Neuronal stem cell (in vitro differentiated cells): ENCODE results near the gene TYR.
"Not testable (repeated sequence)": the region's sequence is repeated elsewhere in the genome, so short reads cannot be mapped to it uniquely, and the experiment has no call there.

Source experiments
- DNase-seq: peaks from one replicate; pipeline ENCODE4 v3.0.0-alpha.2; 2013; ENCODE audit warnings: low spot score
- H2AFZ ChIP-seq: one replicate; pipeline ENCODE4 v1.6.1; 2013; ENCODE audit warnings: mild to moderate bottlenecking, low read length, inconsistent platforms
- H2AK5ac ChIP-seq: 2 replicates; pipeline ENCODE4 v1.6.1; 2013; ENCODE audit warnings: low read depth, mild to moderate bottlenecking, inconsistent platforms, low read length, moderate library complexity, mixed read lengths
- H2BK120ac ChIP-seq: 2 replicates; pipeline ENCODE4 v1.6.1; 2013; ENCODE audit warnings: low read depth, mild to moderate bottlenecking, inconsistent platforms, low read length, moderate library complexity, mixed read lengths
- H2BK12ac ChIP-seq: one replicate; pipeline ENCODE4 v1.6.1; 2013; ENCODE audit warnings: low read length, inconsistent platforms
- H2BK15ac ChIP-seq: 2 replicates; pipeline ENCODE4 v1.6.1; 2013; ENCODE audit warnings: mild to moderate bottlenecking, low read length, inconsistent platforms, mixed read lengths
- H2BK5ac ChIP-seq: one replicate; pipeline ENCODE4 v1.6.1; 2013; ENCODE audit warnings: inconsistent platforms, mild to moderate bottlenecking, low read length, moderate library complexity
- H3K14ac ChIP-seq: one replicate; pipeline ENCODE4 v1.6.1; 2013; ENCODE audit warnings: low read length, inconsistent platforms
- H3K18ac ChIP-seq: 2 replicates; pipeline ENCODE4 v1.6.1; 2013; ENCODE audit warnings: low read length, inconsistent platforms
- H3K23ac ChIP-seq: 2 replicates; pipeline ENCODE4 v1.6.1; 2013; ENCODE audit warnings: low read depth, mild to moderate bottlenecking, mixed read lengths, low read length, inconsistent platforms; ENCODE audit not compliant: poor library complexity
- H3K27ac ChIP-seq: replicated peaks from 3 replicates; pipeline ENCODE4 v1.5.1; 2013; ENCODE audit warnings: low read length, inconsistent platforms
- H3K27me3 ChIP-seq, 3 experiments: 2 replicates each; pipeline ENCODE4 v1.6.1; 2013; ENCODE audit warnings: low read length in 3 of 3, mild to moderate bottlenecking in 2 of 3, inconsistent platforms in 1 of 3, low read depth in 1 of 3, mixed read lengths in 1 of 3, moderate library complexity in 1 of 3; ENCODE audit not compliant: control insufficient read depth in 3 of 3, insufficient read depth in 3 of 3
- H3K36me3 ChIP-seq, 2 donors: replicated peaks in 1 of 2; 2 replicates each; pipeline ENCODE4 v1.6.1; 2013; ENCODE audit warnings: low read length in 2 of 2; ENCODE audit not compliant: control insufficient read depth in 2 of 2, insufficient read depth in 2 of 2
- H3K4ac ChIP-seq: 2 replicates; pipeline ENCODE4 v1.6.1; 2013; ENCODE audit warnings: inconsistent platforms, mild to moderate bottlenecking, low read length, moderate library complexity
- H3K4me1 ChIP-seq, 2 donors: 1 replicate in 1 of 2; 2 replicates in 1 of 2; pipeline ENCODE4 v1.6.1; 2013; ENCODE audit warnings: low read length in 2 of 2, low read depth in 1 of 2; ENCODE audit not compliant: control insufficient read depth in 2 of 2, insufficient read depth in 1 of 2
- H3K4me2 ChIP-seq: one replicate; pipeline ENCODE4 v1.6.1; 2013; ENCODE audit warnings: mild to moderate bottlenecking, low read length, inconsistent platforms; ENCODE audit not compliant: insufficient read depth, poor library complexity, severe bottlenecking
- H3K4me3 ChIP-seq, 2 donors: 2 replicates each; pipeline ENCODE4 v1.5.1; 2013; ENCODE audit warnings: low read length in 2 of 2, mild to moderate bottlenecking in 2 of 2, inconsistent platforms in 1 of 2, moderate library complexity in 1 of 2
- H3K79me1 ChIP-seq: one replicate; pipeline ENCODE4 v1.6.1; 2013; ENCODE audit warnings: low read depth, mild to moderate bottlenecking, inconsistent platforms, low read length, moderate library complexity
- H3K9ac ChIP-seq: one replicate; pipeline ENCODE4 v1.6.1; 2013; ENCODE audit warnings: mild to moderate bottlenecking, low read depth, low read length, inconsistent platforms; ENCODE audit not compliant: poor library complexity
- H3K9me3 ChIP-seq, 2 donors: replicated peaks in 1 of 2; 2 replicates each; pipeline versions ENCODE3 to v1.6.1; 2013; ENCODE audit warnings: low read length in 2 of 2, mild to moderate bottlenecking in 2 of 2, inconsistent platforms in 1 of 2, low read depth in 1 of 2, mixed read lengths in 1 of 2, moderate library complexity in 1 of 2; ENCODE audit not compliant: control insufficient read depth in 2 of 2, insufficient read depth in 1 of 2
- H4K8ac ChIP-seq: one replicate; pipeline ENCODE4 v1.6.1; 2013; ENCODE audit warnings: low read depth, mild to moderate bottlenecking, inconsistent platforms, low read length, moderate library complexity
- H4K91ac ChIP-seq: one replicate; pipeline ENCODE4 v1.6.1; 2013; ENCODE audit warnings: low read length, low read depth, mild to moderate bottlenecking, inconsistent platforms; ENCODE audit not compliant: poor library complexity
- WGBS, 2 donors: extraction: QIAGEN DNeasy Blood & Tissue Kit; methylation state at CpG; one replicate each; pipeline ENCODE4 v1.1.7; 2013; ENCODE audit warnings: missing lambda C conversion rate in 2 of 2, mixed read lengths in 1 of 2; ENCODE audit not compliant: insufficient read length in 2 of 2, insufficient replicate concordance in 1 of 2; ENCODE audit errors: extremely low coverage in 2 of 2; 5-methylcytosine and 5-hydroxymethylcytosine counted together

Gene TYR

GRCh38 chr11:89249196-89249595 lies 71.5 kb downstream of the TYR start:
- Histone ChIP-seq H3K4me2 (no peak overlapping the region), H3K27ac (no peak overlapping the region), H3K27me3 (no peaks in the 10 kb centered on the region), H3K36me3 (no peaks in the 10 kb centered on the region), H2AFZ (no peak overlapping the region), H3K23ac (no peak overlapping the region), H4K91ac (no peak overlapping the region), H3K79me1 (no peaks in the 10 kb centered on the region), H3K4me3 (no peak overlapping the region), H3K4ac (no peak overlapping the region), H3K18ac (no peak overlapping the region), H3K9ac (no peak overlapping the region), H2BK15ac (no peak overlapping the region), H2BK5ac (no peak overlapping the region), H2AK5ac (no peak overlapping the region), H2BK12ac (no peak overlapping the region), H3K9me3 (no peaks in the 10 kb centered on the region), H4K8ac (no peak overlapping the region), H2BK120ac (no peak overlapping the region), H3K14ac (no peak overlapping the region), H3K4me1 (no peaks in the 10 kb centered on the region)
- WGBS, 2 donors = no CpG with 5 or more reads among the region's 2 CpGs
- no peak for DNase-seq

DNA sequence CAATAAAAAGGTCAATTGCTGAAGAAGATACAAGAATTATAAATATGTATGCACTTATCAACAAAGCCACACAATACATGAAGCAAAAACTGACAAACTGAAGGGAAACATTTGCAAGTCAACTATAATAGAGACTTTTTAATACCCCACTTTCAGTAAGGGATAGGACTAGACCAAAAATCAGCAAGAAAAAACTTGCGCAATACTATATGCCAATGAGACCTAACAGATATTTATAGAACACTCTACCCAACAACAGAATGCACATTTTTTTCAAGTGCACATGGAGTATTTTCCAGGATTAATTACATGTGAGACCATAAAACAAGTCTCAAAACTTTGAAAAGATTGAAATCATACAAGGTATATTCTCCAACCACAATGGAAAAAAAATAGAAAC lies 83.8 kb downstream of the TYR start:
- not testable (repeated sequence) for H3K4me2 ChIP-seq, H3K4ac ChIP-seq, H2AFZ ChIP-seq, H3K18ac ChIP-seq, H3K36me3 ChIP-seq, H3K4me3 ChIP-seq, DNase-seq, H3K14ac ChIP-seq, H2BK12ac ChIP-seq, H3K4me1 ChIP-seq, H3K27ac ChIP-seq, H3K9ac ChIP-seq, H2BK5ac ChIP-seq, H2BK120ac ChIP-seq, H4K91ac ChIP-seq, H3K23ac ChIP-seq, H2BK15ac ChIP-seq, H3K27me3 ChIP-seq, H3K9me3 ChIP-seq, H3K79me1 ChIP-seq, H2AK5ac ChIP-seq, H4K8ac ChIP-seq
- no CpG with 5 or more reads among the region's 1 CpG for WGBS, 2 donors

- Histone ChIP-seq H3K79me1 (no peaks in the 10 kb centered on the region), H2BK120ac (no peak overlapping the region), H3K9ac (no peak overlapping the region), H3K18ac (no peak overlapping the region), H3K4me3 (no peak overlapping the region), H3K9me3 (no peaks in the 10 kb centered on the region), H3K4ac (no peak overlapping the region), H3K27ac (no peak overlapping the region), H4K91ac (no peak overlapping the region), H2BK5ac (no peak overlapping the region), H3K23ac (no peak overlapping the region), H3K36me3 (no peaks in the 10 kb centered on the region), H2AFZ (no peak overlapping the region), H3K14ac (no peak overlapping the region), H2BK12ac (no peak overlapping the region), H3K27me3 (no peaks in the 10 kb centered on the region), H3K4me1 (no peaks in the 10 kb centered on the region), H2BK15ac (no peak overlapping the region), H3K4me2 (no peak overlapping the region), H4K8ac (no peak overlapping the region), H2AK5ac (no peak overlapping the region)
- WGBS, 2 donors = no CpG with 5 or more reads among the region's 2 CpGs
- no peak for DNase-seq
These were observed 90.1 kb downstream of the TYR start for GRCh38 chr11:89267660-89268302.

- not testable (repeated sequence) for H3K23ac ChIP-seq, H2BK12ac ChIP-seq, H3K4me1 ChIP-seq, H3K27me3 ChIP-seq, H4K91ac ChIP-seq, H2BK120ac ChIP-seq, H2AK5ac ChIP-seq, H3K9me3 ChIP-seq, H3K4me3 ChIP-seq, H3K18ac ChIP-seq, H2AFZ ChIP-seq, H3K36me3 ChIP-seq, H3K27ac ChIP-seq, H3K4ac ChIP-seq, H4K8ac ChIP-seq, H3K14ac ChIP-seq, H3K79me1 ChIP-seq, H3K9ac ChIP-seq, DNase-seq, H2BK15ac ChIP-seq, H2BK5ac ChIP-seq, H3K4me2 ChIP-seq
- WGBS, 2 donors = no CpG with 5 or more reads among the region's 1 CpG
These were observed 94.9 kb downstream of the TYR start for GRCh38 chr11:89272540-89273088.
